Measurements from ENCODE around the gene SLC10A7. TPM values are rescaled to one million over a fixed set of nuclear protein-coding genes. Genes with fewer than 3 reads are reported as not detected.

The SLC10A7 gene
- total and polyA plus RNA-seq, 2 donors (not counting 1 experiment from before 2014, with no cell fraction given), result 5.7 to 18.3 TPM

DNA sequence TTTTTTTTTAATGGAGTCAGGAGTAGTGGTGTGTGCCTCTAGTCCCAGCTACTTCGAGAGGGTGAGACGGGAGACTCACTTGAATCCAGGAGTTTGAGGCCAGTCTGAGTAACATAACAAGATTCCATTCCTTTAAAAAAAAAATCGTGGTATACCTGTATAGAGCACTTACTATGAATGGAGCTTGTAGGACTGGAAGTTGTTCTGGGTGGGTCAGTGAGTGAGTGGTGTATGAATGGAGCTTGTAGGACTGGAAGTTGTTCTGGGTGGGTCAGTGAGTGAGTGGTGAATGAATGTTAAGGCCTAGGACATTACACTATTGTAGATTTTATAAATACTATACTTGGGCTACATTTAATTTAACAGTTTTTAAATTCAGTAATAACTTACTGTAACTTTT lies 2.9 kb upstream of the SLC10A7 start:
- Histone ChIP-seq H3K4me3 (ENCODE audit: control extremely low read depth in 1 of 5, extremely low read depth in 1 of 5, insufficient read depth in 1 of 5, low read depth in 2 of 5, low read length in 4 of 5) (no peak overlapping the region), H3K79me2 (ENCODE audit: control insufficient read depth, insufficient read depth, low read length) (peaks cover 21% of the 10 kb centered on the region), H3K27ac (ENCODE audit: low read length in 2 of 2) (no peak overlapping the region), H4K20me1 (ENCODE audit: control insufficient read depth, insufficient read depth, low read length, poor library complexity, severe bottlenecking) (no peaks in the 10 kb centered on the region), H3K36me3 (replicated peaks in 1 of 2; ENCODE audit: control extremely low read depth in 1 of 2, control insufficient read depth in 1 of 2, extremely low read depth in 1 of 2, insufficient read depth in 2 of 2, low read length in 1 of 2) (no peaks in the 10 kb centered on the region), H3K27me3 (replicated peaks in 1 of 4; ENCODE audit: control extremely low read depth in 1 of 4, control insufficient read depth in 3 of 4, insufficient read depth in 4 of 4, low read length in 3 of 4) (no peaks in the 10 kb centered on the region), H2AFZ (ENCODE audit: insufficient read depth, low read depth, low read length, poor library complexity, severe bottlenecking) (no peak overlapping the region), H3K4me2 (replicated peaks; ENCODE audit: low read depth, low read length, poor library complexity, severe bottlenecking) (no peak overlapping the region), H3K4me1 (ENCODE audit: control insufficient read depth in 2 of 2, insufficient read depth in 2 of 2, low read length in 2 of 2) (peaks cover 18 to 20% of the 10 kb centered on the region in 2 donors), H3K9me3 (ENCODE audit: control extremely low read depth in 1 of 3, control insufficient read depth in 2 of 3, insufficient read depth in 1 of 3, low read length in 2 of 3) (no peaks in the 10 kb centered on the region), H3K9ac (ENCODE audit: low read length) (no peak overlapping the region)
- Mint-ChIP-seq H3K27ac (no peak overlapping the region), H3K9me3 (ENCODE audit: insufficient read depth) (no peaks in the 10 kb centered on the region), H3K4me3 (no peak overlapping the region), H3K27me3 (peaks cover 5% of the 10 kb centered on the region), H3K4me1 (peaks cover 17% of the 10 kb centered on the region)
- ATAC-seq (ENCODE audit: low read depth), result no peak
- ChIA-PET POLR2A (no interaction called here), CTCF (no interaction called here)
- intact Hi-C loops (cut with micrococcal nuclease), result loop anchor here (5.0 to 10.0 kb wide), 4 partner anchors 70 to 1918 kb away; partner anchors contain the start of genes LSM6, NR3C2 and ZNF827
- WGBS (ENCODE audit: insufficient coverage), result no CpG with 5 or more reads among the region's 3 CpGs
- no peak for DNase-seq
- TF ChIP-seq, protein P1, sequence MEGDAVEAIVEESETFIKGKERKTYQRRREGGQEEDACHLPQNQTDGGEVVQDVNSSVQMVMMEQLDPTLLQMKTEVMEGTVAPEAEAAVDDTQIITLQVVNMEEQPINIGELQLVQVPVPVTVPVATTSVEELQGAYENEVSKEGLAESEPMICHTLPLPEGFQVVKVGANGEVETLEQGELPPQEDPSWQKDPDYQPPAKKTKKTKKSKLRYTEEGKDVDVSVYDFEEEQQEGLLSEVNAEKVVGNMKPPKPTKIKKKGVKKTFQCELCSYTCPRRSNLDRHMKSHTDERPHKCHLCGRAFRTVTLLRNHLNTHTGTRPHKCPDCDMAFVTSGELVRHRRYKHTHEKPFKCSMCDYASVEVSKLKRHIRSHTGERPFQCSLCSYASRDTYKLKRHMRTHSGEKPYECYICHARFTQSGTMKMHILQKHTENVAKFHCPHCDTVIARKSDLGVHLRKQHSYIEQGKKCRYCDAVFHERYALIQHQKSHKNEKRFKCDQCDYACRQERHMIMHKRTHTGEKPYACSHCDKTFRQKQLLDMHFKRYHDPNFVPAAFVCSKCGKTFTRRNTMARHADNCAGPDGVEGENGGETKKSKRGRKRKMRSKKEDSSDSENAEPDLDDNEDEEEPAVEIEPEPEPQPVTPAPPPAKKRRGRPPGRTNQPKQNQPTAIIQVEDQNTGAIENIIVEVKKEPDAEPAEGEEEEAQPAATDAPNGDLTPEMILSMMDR (IDR thresholded peaks at IDR 0.05), result no peak
- no peak for TF ChIP-seq EZH2 (IDR thresholded peaks at IDR 0.05; ENCODE audit: borderline replicate concordance, insufficient read depth, low read depth, low read length, poor library complexity, severe bottlenecking)

DNA sequence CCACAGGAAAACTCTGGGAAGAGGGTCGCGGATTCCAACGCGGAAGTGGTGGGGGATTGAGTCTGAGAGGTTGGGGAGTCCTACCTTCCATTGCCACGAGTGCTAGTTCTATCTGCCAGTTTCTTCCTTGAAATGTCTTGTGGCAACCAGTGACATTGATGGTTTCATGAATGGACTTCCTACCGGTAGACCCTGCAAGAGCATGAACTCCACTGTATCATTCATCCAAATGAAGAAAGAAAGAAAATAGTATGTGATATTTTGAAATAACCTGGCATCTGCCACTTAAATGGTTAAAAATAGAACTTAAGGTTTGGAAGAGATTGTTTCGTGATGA lies 1.1 kb upstream of the SLC10A7 start:
- no peak for DNase-seq
- peak overlapping the region; percentile 61 to 98 (median 96) for H3K4me3 ChIP-seq (ENCODE audit: control extremely low read depth in 1 of 5, extremely low read depth in 1 of 5, insufficient read depth in 1 of 5, low read depth in 2 of 5, low read length in 4 of 5)
- ATAC-seq (ENCODE audit: low read depth), result peak; percentile 14
- Mint-ChIP-seq H3K4me1 (peaks cover 22% of the 10 kb centered on the region), H3K27ac (no peak overlapping the region), H3K27me3 (peaks cover 4% of the 10 kb centered on the region), H3K4me3 (no peak overlapping the region), H3K9me3 (ENCODE audit: insufficient read depth) (no peaks in the 10 kb centered on the region)
- H2AFZ ChIP-seq (ENCODE audit: insufficient read depth, low read depth, low read length, poor library complexity, severe bottlenecking), result peak overlapping the region; percentile 97
- no peaks in the 10 kb centered on the region for H4K20me1 ChIP-seq (ENCODE audit: control insufficient read depth, insufficient read depth, low read length, poor library complexity, severe bottlenecking)
- peak overlapping the region in 1 of 2 donors; percentile 75 for H3K27ac ChIP-seq (ENCODE audit: low read length in 2 of 2)
- peaks cover 26% of the 10 kb centered on the region for H3K79me2 ChIP-seq (ENCODE audit: control insufficient read depth, insufficient read depth, low read length)
- intact Hi-C loops (cut with micrococcal nuclease), result loop anchor here (1.0 to 10.0 kb wide), 5 partner anchors 68 to 1919 kb away; partner anchors contain the start of genes LSM6, MMAA, NR3C2 and ZNF827
- no peaks in the 10 kb centered on the region for H3K36me3 ChIP-seq (replicated peaks in 1 of 2; ENCODE audit: control extremely low read depth in 1 of 2, control insufficient read depth in 1 of 2, extremely low read depth in 1 of 2, insufficient read depth in 2 of 2, low read length in 1 of 2)
- H3K9me3 ChIP-seq (ENCODE audit: control extremely low read depth in 1 of 3, control insufficient read depth in 2 of 3, insufficient read depth in 1 of 3, low read length in 2 of 3), result no peaks in the 10 kb centered on the region
- 0% methylated on average over 5 of the region's 7 CpGs for WGBS (ENCODE audit: insufficient coverage)
- H3K4me2 ChIP-seq (replicated peaks; ENCODE audit: low read depth, low read length, poor library complexity, severe bottlenecking), result peak overlapping the region; percentile 94
- peak overlapping the region; percentile 97 for H3K9ac ChIP-seq (ENCODE audit: low read length)
- CTCF ChIA-PET, result no interaction called here
- POLR2A ChIA-PET, result no interaction called here
- no peaks in the 10 kb centered on the region for H3K27me3 ChIP-seq (replicated peaks in 1 of 4; ENCODE audit: control extremely low read depth in 1 of 4, control insufficient read depth in 3 of 4, insufficient read depth in 4 of 4, low read length in 3 of 4)
- peaks cover 18 to 22% of the 10 kb centered on the region in 2 donors for H3K4me1 ChIP-seq (ENCODE audit: control insufficient read depth in 2 of 2, insufficient read depth in 2 of 2, low read length in 2 of 2)
- TF ChIP-seq, protein P1 (IDR thresholded peaks at IDR 0.05), result no peak
- TF ChIP-seq EZH2 (IDR thresholded peaks at IDR 0.05; ENCODE audit: borderline replicate concordance, insufficient read depth, low read depth, low read length, poor library complexity, severe bottlenecking), result no peak

Data from B cell (primary cell).